Measurements from ENCODE around the gene FEZ2. TPM values are rescaled to one million over a fixed set of nuclear protein-coding genes. Genes with fewer than 3 reads are reported as not detected.

FEZ2 gene
- total RNA-seq, 1 experiment from 2014 or later = 22.2 TPM

DNA sequence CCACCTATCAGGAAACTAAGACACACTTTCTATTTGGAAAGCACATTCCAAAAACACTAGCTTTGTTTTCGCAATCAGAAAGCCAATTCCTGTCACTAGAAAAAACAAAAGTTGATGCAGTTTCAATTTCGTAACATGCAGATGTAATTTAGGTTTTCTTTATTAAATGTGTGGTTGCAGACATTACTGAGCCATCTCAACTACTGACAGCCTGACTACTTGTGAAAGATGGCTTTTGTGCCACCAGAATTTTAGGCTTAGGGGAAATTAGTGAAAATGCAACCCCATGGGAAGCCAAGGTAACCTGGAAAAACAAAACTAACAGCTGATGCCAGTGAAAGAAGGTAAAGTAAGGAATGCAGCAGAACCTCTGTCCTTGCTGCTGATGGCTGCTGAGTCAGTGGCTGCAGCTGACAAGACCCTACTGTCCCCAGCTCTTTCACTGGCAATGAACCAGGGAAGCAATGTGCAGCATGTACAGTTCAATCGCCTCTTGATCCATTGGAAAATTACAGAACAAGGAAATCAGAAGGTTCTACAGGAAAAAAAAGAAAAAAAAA lies 34.9 kb downstream of the FEZ2 start:
- H3K9me3 Mint-ChIP-seq = no peaks in the 10 kb centered on the region
- ChIA-PET CTCF (interaction anchor here (1.1 to 1.5 kb wide), 3 partner anchors 32 to 207 kb away, joined by 3 to 6 read pairs (median 6); no protein-coding TSS in a partner anchor), POLR2A (no interaction called here)
- H3K36me3 Mint-ChIP-seq = peaks cover 16% of the 10 kb centered on the region
- H3K27me3 Mint-ChIP-seq (ENCODE audit: low read depth) = no peaks in the 10 kb centered on the region
- no peak overlapping the region for H3K27ac Mint-ChIP-seq
- H3K4me1 Mint-ChIP-seq = peaks cover 53% of the 10 kb centered on the region
- DNase-seq (ENCODE audit: low spot score) (no peak), ATAC-seq (peak; percentile 38; the same call in 1 of the 2 replicates)
- TF ChIP-seq ZNF423 (CRISPR knock-in tag; IDR thresholded peaks at IDR 0.05) = no peak
- TF ChIP-seq PRRX2 (CRISPR knock-in tag; IDR thresholded peaks at IDR 0.05) = no peak
- TF ChIP-seq JAZF1 (CRISPR knock-in tag; IDR thresholded peaks at IDR 0.05) = no peak
- TF ChIP-seq, protein P1, sequence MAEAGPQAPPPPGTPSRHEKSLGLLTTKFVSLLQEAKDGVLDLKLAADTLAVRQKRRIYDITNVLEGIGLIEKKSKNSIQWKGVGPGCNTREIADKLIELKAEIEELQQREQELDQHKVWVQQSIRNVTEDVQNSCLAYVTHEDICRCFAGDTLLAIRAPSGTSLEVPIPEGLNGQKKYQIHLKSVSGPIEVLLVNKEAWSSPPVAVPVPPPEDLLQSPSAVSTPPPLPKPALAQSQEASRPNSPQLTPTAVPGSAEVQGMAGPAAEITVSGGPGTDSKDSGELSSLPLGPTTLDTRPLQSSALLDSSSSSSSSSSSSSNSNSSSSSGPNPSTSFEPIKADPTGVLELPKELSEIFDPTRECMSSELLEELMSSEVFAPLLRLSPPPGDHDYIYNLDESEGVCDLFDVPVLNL (CRISPR knock-in tag; IDR thresholded peaks at IDR 0.05; ENCODE audit: borderline replicate concordance, low read depth) = no peak
- TF ChIP-seq GRHL2 (CRISPR knock-in tag; IDR thresholded peaks at IDR 0.05; ENCODE audit: insufficient replicate concordance, severe bottlenecking) = no peak
- TF ChIP-seq, protein P2, sequence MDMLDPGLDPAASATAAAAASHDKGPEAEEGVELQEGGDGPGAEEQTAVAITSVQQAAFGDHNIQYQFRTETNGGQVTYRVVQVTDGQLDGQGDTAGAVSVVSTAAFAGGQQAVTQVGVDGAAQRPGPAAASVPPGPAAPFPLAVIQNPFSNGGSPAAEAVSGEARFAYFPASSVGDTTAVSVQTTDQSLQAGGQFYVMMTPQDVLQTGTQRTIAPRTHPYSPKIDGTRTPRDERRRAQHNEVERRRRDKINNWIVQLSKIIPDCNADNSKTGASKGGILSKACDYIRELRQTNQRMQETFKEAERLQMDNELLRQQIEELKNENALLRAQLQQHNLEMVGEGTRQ (CRISPR knock-in tag; IDR thresholded peaks at IDR 0.05) = no peak
- TF ChIP-seq, protein P3, sequence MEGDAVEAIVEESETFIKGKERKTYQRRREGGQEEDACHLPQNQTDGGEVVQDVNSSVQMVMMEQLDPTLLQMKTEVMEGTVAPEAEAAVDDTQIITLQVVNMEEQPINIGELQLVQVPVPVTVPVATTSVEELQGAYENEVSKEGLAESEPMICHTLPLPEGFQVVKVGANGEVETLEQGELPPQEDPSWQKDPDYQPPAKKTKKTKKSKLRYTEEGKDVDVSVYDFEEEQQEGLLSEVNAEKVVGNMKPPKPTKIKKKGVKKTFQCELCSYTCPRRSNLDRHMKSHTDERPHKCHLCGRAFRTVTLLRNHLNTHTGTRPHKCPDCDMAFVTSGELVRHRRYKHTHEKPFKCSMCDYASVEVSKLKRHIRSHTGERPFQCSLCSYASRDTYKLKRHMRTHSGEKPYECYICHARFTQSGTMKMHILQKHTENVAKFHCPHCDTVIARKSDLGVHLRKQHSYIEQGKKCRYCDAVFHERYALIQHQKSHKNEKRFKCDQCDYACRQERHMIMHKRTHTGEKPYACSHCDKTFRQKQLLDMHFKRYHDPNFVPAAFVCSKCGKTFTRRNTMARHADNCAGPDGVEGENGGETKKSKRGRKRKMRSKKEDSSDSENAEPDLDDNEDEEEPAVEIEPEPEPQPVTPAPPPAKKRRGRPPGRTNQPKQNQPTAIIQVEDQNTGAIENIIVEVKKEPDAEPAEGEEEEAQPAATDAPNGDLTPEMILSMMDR (IDR thresholded peaks at IDR 0.05) = no peak
- TF ChIP-seq SMAD4 (CRISPR knock-in tag; IDR thresholded peaks at IDR 0.05) = no peak
- TF ChIP-seq TCF7 (CRISPR knock-in tag; IDR thresholded peaks at IDR 0.05; ENCODE audit: low read depth) = no peak
- TF ChIP-seq, protein P4, sequence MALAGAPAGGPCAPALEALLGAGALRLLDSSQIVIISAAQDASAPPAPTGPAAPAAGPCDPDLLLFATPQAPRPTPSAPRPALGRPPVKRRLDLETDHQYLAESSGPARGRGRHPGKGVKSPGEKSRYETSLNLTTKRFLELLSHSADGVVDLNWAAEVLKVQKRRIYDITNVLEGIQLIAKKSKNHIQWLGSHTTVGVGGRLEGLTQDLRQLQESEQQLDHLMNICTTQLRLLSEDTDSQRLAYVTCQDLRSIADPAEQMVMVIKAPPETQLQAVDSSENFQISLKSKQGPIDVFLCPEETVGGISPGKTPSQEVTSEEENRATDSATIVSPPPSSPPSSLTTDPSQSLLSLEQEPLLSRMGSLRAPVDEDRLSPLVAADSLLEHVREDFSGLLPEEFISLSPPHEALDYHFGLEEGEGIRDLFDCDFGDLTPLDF (CRISPR knock-in tag; IDR thresholded peaks at IDR 0.05) = no peak
- TF ChIP-seq, protein P5, sequence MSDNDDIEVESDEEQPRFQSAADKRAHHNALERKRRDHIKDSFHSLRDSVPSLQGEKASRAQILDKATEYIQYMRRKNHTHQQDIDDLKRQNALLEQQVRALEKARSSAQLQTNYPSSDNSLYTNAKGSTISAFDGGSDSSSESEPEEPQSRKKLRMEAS (CRISPR knock-in tag; IDR thresholded peaks at IDR 0.05) = no peak
- no peak for TF ChIP-seq CREM (CRISPR knock-in tag; IDR thresholded peaks at IDR 0.05)
- TF ChIP-seq FOXP1 (CRISPR knock-in tag; IDR thresholded peaks at IDR 0.05; ENCODE audit: borderline replicate concordance) = no peak
- no peak for TF ChIP-seq IRF2 (CRISPR knock-in tag; IDR thresholded peaks at IDR 0.05; ENCODE audit: borderline replicate concordance, low read depth)
- no peak for TF ChIP-seq ETV6 (CRISPR knock-in tag; IDR thresholded peaks at IDR 0.05)
- no peak for TF ChIP-seq ZNF263 (CRISPR knock-in tag; IDR thresholded peaks at IDR 0.05; ENCODE audit: low read depth)
- TF ChIP-seq ZNF121 (CRISPR knock-in tag; IDR thresholded peaks at IDR 0.05) = no peak
- H3K4me3 Mint-ChIP-seq = no peak overlapping the region

DNA sequence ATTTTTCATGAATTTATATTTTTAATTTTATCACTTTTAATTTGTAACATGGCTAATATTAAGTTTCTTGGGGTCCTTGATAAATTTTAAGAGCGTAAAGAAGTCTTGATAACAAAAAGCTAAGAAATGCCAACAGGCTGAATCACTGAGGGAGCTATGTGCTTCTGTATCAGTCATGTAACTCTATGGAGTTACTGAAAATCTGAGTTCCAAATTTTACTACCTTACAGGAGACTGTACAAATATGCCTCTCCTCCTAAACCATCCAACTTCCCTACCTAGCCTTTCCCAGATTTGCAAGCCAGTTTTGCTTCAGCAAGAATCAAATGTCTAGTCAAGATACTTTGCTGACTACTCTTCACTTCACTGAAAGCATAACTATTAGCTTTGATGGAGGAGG lies 35.7 kb downstream of the FEZ2 start:
- Mint-ChIP-seq H3K4me3 (no peak overlapping the region), H3K9me3 (no peaks in the 10 kb centered on the region), H3K36me3 (peaks cover 16% of the 10 kb centered on the region), H3K4me1 (peaks cover 48% of the 10 kb centered on the region), H3K27ac (no peak overlapping the region), H3K27me3 (ENCODE audit: low read depth) (no peaks in the 10 kb centered on the region)
- ChIA-PET POLR2A (no interaction called here), CTCF (interaction anchor here (1.1 kb wide), 1 partner anchor 208 kb away, joined by 3 read pairs; no protein-coding TSS in a partner anchor)
- TF ChIP-seq ZNF423 (CRISPR knock-in tag; IDR thresholded peaks at IDR 0.05) = no peak
- TF ChIP-seq, protein P6, sequence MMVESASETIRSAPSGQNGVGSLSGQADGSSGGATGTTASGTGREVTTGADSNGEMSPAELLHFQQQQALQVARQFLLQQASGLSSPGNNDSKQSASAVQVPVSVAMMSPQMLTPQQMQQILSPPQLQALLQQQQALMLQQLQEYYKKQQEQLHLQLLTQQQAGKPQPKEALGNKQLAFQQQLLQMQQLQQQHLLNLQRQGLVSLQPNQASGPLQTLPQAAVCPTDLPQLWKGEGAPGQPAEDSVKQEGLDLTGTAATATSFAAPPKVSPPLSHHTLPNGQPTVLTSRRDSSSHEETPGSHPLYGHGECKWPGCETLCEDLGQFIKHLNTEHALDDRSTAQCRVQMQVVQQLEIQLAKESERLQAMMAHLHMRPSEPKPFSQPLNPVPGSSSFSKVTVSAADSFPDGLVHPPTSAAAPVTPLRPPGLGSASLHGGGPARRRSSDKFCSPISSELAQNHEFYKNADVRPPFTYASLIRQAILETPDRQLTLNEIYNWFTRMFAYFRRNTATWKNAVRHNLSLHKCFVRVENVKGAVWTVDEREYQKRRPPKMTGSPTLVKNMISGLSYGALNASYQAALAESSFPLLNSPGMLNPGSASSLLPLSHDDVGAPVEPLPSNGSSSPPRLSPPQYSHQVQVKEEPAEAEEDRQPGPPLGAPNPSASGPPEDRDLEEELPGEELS (CRISPR knock-in tag; IDR thresholded peaks at IDR 0.05) = no peak
- TF ChIP-seq ESRRA (CRISPR knock-in tag; IDR thresholded peaks at IDR 0.05; ENCODE audit: borderline replicate concordance) = no peak
- TF ChIP-seq ZNF219 (CRISPR knock-in tag; IDR thresholded peaks at IDR 0.05; ENCODE audit: borderline replicate concordance) = no peak
- TF ChIP-seq HMGA2 (CRISPR knock-in tag; IDR thresholded peaks at IDR 0.05) = 0 out of 2 replicates have a peak, but pooled peaks have one; percentile 67
- TF ChIP-seq, protein P7, sequence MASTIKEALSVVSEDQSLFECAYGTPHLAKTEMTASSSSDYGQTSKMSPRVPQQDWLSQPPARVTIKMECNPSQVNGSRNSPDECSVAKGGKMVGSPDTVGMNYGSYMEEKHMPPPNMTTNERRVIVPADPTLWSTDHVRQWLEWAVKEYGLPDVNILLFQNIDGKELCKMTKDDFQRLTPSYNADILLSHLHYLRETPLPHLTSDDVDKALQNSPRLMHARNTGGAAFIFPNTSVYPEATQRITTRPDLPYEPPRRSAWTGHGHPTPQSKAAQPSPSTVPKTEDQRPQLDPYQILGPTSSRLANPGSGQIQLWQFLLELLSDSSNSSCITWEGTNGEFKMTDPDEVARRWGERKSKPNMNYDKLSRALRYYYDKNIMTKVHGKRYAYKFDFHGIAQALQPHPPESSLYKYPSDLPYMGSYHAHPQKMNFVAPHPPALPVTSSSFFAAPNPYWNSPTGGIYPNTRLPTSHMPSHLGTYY (CRISPR knock-in tag; IDR thresholded peaks at IDR 0.05) = no peak
- TF ChIP-seq RORB (CRISPR knock-in tag; IDR thresholded peaks at IDR 0.05) = no peak
- TF ChIP-seq, protein P8, sequence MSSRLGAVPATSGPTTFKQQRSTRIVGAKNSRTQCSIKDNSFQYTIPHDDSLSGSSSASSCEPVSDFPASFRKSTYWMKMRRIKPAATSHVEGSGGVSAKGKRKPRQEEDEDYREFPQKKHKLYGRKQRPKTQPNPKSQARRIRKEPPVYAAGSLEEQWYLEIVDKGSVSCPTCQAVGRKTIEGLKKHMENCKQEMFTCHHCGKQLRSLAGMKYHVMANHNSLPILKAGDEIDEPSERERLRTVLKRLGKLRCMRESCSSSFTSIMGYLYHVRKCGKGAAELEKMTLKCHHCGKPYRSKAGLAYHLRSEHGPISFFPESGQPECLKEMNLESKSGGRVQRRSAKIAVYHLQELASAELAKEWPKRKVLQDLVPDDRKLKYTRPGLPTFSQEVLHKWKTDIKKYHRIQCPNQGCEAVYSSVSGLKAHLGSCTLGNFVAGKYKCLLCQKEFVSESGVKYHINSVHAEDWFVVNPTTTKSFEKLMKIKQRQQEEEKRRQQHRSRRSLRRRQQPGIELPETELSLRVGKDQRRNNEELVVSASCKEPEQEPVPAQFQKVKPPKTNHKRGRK (CRISPR knock-in tag; IDR thresholded peaks at IDR 0.05; ENCODE audit: borderline replicate concordance) = no peak
- ATAC-seq = no peak
- no peak for DNase-seq (ENCODE audit: low spot score)

Data from WTC11 (cell line).